Parathyroid adenoma (tissue), 2 donors: ENCODE data around the gene SLC39A11.

Experiments used
- H2AFZ ChIP-seq: fragments of 300-600 bp; sonication (generic); one replicate; pipeline ENCODE4 v1.7.0; 2017; ENCODE audit warnings: antibody characterized with exemption, mild to moderate bottlenecking
- H3K27ac ChIP-seq: fragments of 300-600 bp; sonication (generic); one replicate; pipeline ENCODE4 v1.7.0; 2017
- H3K27me3 ChIP-seq: fragments of 300-600 bp; sonication (generic); one replicate; pipeline ENCODE4 v1.7.0; 2017; ENCODE audit warnings: low read length; ENCODE audit not compliant: control insufficient read depth, insufficient read depth
- H3K36me3 ChIP-seq: fragments of 300-600 bp; sonication (generic); one replicate; pipeline ENCODE4 v1.7.0; 2017; ENCODE audit warnings: low read length; ENCODE audit not compliant: control insufficient read depth, insufficient read depth
- H3K4me1 ChIP-seq: fragments of 300-600 bp; sonication (generic); one replicate; pipeline ENCODE4 v1.7.0; 2017; ENCODE audit warnings: control low read depth
- H3K4me2 ChIP-seq: fragments of 300-600 bp; sonication (generic); one replicate; pipeline ENCODE4 v1.7.0; 2017; ENCODE audit warnings: low read length
- H3K4me3 ChIP-seq: fragments of 300-600 bp; sonication (generic); one replicate; pipeline ENCODE4 v1.7.0; 2017; ENCODE audit warnings: low read depth, low read length
- H3K79me2 ChIP-seq: fragments of 300-600 bp; sonication (generic); one replicate; pipeline ENCODE4 v1.7.0; 2017; ENCODE audit warnings: control low read depth
- H3K9ac ChIP-seq: fragments of 300-600 bp; sonication (generic); one replicate; pipeline ENCODE4 v1.7.0; 2017; ENCODE audit warnings: mild to moderate bottlenecking
- H3K9me3 ChIP-seq: fragments of 300-600 bp; sonication (generic); one replicate; pipeline ENCODE4 v1.7.0; 2017; ENCODE audit warnings: low read length; ENCODE audit not compliant: control insufficient read depth
- TF ChIP-seq, protein P1 (sequence below): fragments of 300-600 bp; sonication (generic); IDR thresholded peaks from one replicate; pipeline ENCODE4 v1.7.0; 2017; ENCODE audit warnings: antibody characterized with exemption, mild to moderate bottlenecking
- donor health status: primary hyperparathyroidism.

Gene SLC39A11

DNA sequence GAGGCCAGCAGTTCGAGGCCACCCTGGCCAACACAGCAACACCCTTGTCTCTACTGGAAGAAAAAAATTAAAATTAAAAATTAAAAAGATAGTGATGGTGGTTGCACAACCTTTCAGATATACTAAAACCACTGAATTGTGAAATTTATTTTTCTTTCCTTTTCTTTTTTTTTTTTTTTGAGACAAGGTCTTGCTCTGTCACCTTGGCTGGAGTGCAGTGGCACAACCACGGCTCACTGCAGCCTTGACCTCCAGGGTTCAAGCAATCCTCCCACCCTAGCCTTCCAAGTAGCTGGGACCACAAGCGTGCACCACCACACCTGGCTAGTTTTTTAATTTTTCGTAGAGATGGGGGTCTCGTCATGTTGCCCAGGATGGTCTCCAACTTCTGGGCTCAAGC is 254.4 kb downstream of the SLC39A11 start:
- H3K36me3 ChIP-seq, result no peaks in the 10 kb centered on the region
- H3K4me2 ChIP-seq, result no peak overlapping the region

DNA sequence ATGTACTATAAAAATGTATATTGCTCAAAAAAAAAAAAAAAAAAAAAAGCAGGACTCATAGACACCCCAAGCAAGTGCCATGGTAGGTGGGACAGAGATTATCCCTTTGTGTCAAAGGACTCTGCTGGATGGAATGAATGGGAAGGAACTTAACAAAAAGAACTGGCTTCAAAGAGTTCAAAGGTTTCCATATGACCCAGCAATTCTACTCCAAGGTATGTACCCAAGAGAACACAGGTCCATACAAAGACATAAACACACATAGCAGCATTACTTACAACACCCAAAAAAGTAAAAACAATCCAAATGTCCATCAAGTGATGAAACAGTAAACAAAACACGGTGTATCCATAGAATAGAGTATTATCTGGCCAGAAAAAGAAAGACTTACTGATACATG is 255.2 kb downstream of the SLC39A11 start:
- no peak overlapping the region for H3K9ac ChIP-seq
- H2AFZ ChIP-seq, result no peak overlapping the region
- TF ChIP-seq, protein P1, sequence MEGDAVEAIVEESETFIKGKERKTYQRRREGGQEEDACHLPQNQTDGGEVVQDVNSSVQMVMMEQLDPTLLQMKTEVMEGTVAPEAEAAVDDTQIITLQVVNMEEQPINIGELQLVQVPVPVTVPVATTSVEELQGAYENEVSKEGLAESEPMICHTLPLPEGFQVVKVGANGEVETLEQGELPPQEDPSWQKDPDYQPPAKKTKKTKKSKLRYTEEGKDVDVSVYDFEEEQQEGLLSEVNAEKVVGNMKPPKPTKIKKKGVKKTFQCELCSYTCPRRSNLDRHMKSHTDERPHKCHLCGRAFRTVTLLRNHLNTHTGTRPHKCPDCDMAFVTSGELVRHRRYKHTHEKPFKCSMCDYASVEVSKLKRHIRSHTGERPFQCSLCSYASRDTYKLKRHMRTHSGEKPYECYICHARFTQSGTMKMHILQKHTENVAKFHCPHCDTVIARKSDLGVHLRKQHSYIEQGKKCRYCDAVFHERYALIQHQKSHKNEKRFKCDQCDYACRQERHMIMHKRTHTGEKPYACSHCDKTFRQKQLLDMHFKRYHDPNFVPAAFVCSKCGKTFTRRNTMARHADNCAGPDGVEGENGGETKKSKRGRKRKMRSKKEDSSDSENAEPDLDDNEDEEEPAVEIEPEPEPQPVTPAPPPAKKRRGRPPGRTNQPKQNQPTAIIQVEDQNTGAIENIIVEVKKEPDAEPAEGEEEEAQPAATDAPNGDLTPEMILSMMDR, result no peak
- no peaks in the 10 kb centered on the region for H3K36me3 ChIP-seq
- no peak overlapping the region for H3K4me2 ChIP-seq
- H3K4me1 ChIP-seq, result no peaks in the 10 kb centered on the region
- no peak overlapping the region for H3K4me3 ChIP-seq
- H3K9me3 ChIP-seq, result no peaks in the 10 kb centered on the region
- H3K27me3 ChIP-seq, result no peaks in the 10 kb centered on the region
- H3K27ac ChIP-seq, result no peak overlapping the region
- H3K79me2 ChIP-seq, result no peaks in the 10 kb centered on the region

More for the DNA sequence above, 254.4 kb downstream of the SLC39A11 start:
- Histone ChIP-seq H3K9me3 (no peaks in the 10 kb centered on the region), H3K27me3 (no peaks in the 10 kb centered on the region), H3K79me2 (no peaks in the 10 kb centered on the region), H3K9ac (no peak overlapping the region), H2AFZ (no peak overlapping the region), H3K27ac (no peak overlapping the region), H3K4me1 (no peaks in the 10 kb centered on the region), H3K4me3 (no peak overlapping the region)
- TF ChIP-seq, protein P1, result no peak

DNA sequence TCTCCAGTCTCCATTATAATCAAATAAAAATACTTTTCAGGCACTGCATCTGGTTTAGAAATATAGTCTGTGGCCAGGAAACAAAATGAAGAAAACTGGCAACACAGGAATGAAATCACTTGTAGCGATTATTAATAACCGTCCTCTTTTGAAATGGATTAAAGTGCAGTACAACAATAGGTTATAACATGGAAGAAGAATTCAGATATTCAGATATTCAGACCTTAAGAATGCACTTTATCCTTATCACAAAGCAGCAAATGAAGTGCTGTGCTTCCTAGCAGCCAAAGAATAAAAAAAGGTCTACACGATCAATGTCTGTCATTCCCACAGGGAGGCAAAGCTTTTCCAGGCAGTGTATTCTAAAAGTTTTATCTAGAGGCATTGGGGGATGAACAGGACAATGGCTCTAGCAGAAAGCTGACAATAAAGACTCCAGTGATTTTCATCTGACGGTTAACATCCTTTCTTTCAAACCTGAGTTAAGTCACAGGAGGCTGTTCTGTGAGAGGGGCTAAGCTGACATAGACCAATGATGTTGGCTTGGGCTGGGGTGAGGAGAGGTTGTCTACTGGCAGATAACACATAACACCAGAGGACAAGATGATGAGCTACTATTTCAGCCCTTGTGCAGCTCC is 259.2 kb downstream of the SLC39A11 start:
- Histone ChIP-seq H3K27me3 (no peaks in the 10 kb centered on the region), H3K79me2 (no peaks in the 10 kb centered on the region), H3K4me3 (no peak overlapping the region), H3K27ac (no peak overlapping the region), H3K4me1 (no peaks in the 10 kb centered on the region), H3K9me3 (no peaks in the 10 kb centered on the region), H3K9ac (no peak overlapping the region), H3K4me2 (no peak overlapping the region), H3K36me3 (no peaks in the 10 kb centered on the region), H2AFZ (no peak overlapping the region)
- TF ChIP-seq, protein P1, result no peak

DNA sequence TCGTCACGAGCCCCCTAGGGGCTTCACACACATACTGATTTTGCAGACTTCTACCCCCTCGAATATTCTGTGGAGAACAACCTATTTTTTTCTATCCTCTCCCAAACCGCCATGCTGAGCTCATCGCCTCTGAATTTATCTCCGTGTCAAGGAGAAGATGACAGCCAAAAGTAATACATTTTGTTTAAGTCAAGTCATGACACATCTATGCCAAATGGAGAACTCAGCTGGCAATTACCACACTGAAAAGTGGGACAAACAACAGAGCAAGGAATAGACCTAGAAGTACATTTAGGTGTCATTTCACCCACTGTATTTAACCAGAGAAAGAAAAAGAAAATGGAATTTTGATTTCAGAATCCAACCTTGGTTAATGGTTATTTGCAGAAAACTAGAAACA is 260.2 kb downstream of the SLC39A11 start:
- H3K27ac ChIP-seq, result no peak overlapping the region
- H3K4me3 ChIP-seq, result no peak overlapping the region
- no peaks in the 10 kb centered on the region for H3K79me2 ChIP-seq
- H3K9ac ChIP-seq, result no peak overlapping the region
- H3K27me3 ChIP-seq, result no peaks in the 10 kb centered on the region
- H3K4me1 ChIP-seq, result no peaks in the 10 kb centered on the region
- no peaks in the 10 kb centered on the region for H3K9me3 ChIP-seq
- TF ChIP-seq, protein P1, result no peak
- no peak overlapping the region for H2AFZ ChIP-seq
- no peaks in the 10 kb centered on the region for H3K36me3 ChIP-seq
- H3K4me2 ChIP-seq, result no peak overlapping the region

DNA sequence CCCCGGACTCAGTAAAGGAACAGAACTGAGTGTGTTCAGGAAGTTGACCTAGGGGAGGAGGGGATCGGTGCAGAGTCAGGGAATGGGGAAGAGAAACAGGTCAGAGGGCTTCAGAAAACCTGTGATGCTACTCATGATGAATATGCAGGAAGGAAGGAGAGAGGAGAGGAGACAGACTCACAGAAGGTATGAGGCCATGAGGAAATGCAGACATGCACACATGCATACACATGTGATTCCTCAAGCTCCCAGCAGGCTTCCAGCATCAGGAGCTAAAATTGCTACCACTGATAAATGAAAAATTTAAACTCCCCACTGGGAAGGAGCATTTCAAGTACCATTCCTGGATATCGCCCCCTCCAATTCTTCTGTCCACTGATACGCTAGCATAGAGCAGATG is 262.6 kb downstream of the SLC39A11 start:
- Histone ChIP-seq H3K36me3 (no peaks in the 10 kb centered on the region), H3K27me3 (no peaks in the 10 kb centered on the region), H3K9me3 (no peaks in the 10 kb centered on the region), H3K4me1 (no peaks in the 10 kb centered on the region), H3K4me3 (no peak overlapping the region), H3K4me2 (no peak overlapping the region), H3K27ac (no peak overlapping the region), H3K9ac (no peak overlapping the region), H3K79me2 (no peaks in the 10 kb centered on the region), H2AFZ (no peak overlapping the region)
- TF ChIP-seq, protein P1, result no peak
